GM21717 (cell line): ENCODE results near the gene AGAP1.
"Not testable (repeated sequence)": the region's sequence is repeated elsewhere in the genome, so short reads cannot be mapped to it uniquely, and the experiment has no call there.

Experiments
- ATAC-seq: cut with Tn5 transposase; IDR thresholded peaks from one replicate; pipeline ENCODE4 v1.9.1; 2021; ENCODE audit warnings: mild to moderate bottlenecking, moderate library complexity; ENCODE audit not compliant: unreplicated experiment

AGAP1 gene

DNA sequence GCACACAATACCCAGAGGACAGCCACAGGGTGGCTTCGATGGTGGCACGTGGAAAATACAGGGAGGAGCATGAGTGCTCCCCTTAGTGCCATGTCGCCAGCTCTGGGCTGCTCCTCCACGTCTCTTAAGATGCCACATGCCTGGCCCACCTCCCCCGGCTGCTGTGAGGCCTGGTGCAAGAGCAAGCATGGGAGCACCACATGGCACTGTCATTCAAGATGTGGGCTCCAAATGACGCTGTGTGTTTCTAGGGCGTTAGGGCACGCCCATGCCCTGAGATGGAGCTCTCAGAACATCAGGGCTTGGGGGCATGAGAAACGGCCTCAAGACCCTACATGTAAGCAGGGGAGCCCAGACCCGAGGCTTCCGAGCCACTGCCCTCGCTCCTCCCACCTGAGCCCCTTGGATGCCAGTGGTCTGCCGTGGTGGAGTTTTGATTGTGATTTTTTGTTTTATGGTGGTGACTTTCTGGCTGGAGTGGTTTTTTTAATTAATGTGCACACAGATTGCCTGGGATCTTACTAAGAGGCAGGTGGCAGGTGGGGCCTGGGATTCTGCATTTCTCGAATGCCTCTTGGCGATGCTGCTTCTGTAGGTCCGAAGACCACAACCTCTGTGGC is 435.0 kb downstream of the AGAP1 start:
- ATAC-seq: no peak

DNA sequence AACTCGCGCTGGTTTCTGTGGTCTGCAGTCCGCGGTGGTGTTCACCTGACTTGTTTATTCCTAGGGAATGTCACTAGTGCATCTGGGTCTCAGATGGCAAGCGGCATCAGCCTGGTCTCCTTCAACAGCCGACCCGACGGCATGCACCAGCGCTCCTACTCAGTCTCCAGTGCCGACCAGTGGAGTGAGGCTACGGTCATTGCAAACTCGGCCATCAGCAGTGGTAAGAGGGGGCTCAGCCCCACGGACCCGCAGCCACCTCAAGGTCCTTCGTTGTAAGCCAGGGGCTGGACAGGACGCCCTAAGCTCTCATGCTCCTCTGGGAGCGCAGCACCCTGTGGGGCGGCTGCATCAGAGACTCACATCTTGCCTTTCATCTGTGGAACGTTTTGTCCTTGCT is 436.9 kb downstream of the AGAP1 start:
- ATAC-seq: no peak

- ATAC-seq: no peak
Measured at GRCh38 chr2:235931676-235932075, 437.8 kb downstream of the AGAP1 start.

DNA sequence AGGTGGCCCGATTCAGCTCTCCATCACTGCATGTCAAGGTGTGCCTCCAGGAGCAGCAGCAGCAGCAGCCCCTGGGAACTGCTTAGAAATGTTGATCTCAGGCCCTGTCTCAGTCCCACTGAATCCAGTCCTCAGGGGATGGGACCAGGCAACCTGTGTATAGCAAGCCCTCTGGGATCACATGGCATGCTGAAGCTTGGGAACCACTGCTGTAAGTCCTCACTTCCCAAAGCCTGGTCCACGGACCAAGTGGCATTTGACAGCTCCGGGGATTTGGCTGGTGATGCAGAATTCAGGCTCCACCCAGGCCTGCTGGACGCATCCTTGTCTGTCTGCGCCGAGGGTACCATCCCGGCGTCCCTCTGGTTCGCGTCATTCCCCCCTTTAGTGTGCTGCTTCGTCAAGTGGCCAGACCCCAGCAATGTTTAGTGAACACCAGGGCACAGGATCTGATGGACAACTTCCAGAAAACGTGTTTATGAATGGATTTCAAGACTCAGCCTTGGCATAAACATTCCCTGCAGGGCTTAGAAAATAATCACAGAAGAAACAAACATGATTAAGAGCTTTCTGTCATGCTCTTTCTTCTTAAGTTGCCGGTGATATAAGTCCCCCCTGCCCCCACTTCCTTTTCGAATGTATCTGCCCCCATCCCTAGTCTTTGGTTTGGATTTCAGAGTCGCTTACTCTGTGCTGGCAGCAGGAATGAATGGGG is 440.4 kb downstream of the AGAP1 start:
- ATAC-seq: no peak

DNA sequence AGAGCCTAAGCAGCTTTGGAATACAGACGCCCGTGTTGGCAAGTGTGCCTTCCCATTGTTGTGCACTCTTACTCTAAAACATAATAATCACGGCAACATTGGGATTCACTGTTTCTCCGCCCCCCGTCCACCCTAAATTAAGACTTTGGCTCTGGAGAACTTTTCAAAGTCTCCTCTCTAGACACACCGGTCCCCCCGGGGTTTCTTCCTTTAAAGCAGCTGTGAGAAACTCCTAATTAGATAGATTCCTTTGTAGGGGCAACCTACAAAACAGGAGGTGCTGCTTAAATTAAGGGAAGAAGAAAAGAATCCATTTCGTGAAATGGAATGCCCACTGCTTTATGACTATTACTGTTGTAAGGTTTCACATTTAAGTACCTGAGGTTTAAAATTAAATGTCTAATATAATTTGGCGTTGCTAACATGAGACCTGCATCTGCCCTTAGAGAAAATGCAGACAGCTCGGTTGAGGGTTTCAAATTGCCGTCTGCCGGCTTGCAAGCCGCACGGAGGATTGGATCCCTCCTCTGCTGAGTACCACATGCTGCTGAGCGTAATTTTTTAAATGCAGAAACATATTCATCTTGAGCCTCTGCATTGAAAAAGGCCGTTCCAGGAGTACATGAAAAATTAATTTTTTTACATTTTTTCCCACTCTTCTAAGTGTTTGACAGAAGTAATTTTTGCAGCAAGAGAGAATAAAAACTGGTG is 441.1 kb downstream of the AGAP1 start:
- ATAC-seq: no peak

- no peak for ATAC-seq
Measured at GRCh38 chr2:235935773-235936172, 441.9 kb downstream of the AGAP1 start.

DNA sequence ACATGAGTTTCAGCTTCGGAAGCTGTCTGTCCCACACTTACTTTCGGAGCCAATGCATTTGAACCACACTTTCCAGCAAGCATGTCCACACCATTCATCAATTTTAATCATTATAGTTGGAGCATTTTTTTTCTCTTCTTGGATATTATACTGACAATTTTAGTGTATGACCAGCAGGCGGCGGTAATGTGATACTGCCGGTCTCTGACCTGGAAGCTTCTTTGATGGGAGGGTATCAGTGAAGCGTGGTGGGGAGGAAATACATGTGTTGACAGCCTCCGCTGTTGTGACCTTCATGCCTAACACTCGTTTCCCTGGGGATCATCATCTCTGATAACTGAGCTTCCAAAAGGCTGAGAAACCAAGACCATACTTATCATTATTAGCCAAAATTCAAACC is 442.6 kb downstream of the AGAP1 start:
- no peak for ATAC-seq

DNA sequence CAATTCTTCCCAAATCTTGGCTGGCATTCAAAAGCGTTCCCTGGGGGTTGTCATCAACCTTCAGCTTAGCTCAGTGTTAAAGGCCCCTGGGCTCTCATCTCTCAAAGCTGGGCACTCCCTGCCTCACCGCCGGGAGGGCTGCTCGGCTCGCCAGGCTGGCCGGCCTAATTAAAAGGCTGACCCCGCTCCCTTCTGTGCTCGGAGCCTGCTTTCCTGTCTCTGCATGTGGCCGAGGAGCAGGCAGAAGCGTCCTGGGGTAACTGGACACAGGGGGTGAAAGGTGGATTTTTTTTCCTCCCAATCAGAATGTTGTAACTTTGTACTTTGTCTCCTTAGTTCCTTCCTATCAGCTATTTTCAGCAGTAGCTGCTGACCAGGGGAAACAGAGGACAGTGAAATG is 443.2 kb downstream of the AGAP1 start:
- ATAC-seq: no peak

DNA sequence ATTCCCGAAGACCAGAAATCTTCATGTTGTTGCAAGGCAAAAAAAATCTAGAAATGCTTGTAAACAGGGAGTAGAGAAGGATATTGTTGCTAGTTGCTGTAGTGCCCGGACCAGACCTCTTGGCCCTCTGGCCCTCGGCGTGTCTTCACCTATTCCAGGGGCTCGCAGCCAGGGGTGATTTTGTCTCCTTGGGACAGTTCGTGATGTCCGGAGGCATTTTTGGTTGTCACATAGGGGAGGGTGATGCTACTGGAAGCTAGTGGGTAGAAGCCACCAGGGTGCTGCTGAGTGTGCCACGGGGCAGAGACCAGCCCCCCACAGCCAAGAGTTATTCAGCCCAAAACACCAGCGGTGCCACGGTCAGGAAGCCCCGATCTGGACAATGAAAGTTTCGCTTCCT is 443.7 kb downstream of the AGAP1 start:
- no peak for ATAC-seq

DNA sequence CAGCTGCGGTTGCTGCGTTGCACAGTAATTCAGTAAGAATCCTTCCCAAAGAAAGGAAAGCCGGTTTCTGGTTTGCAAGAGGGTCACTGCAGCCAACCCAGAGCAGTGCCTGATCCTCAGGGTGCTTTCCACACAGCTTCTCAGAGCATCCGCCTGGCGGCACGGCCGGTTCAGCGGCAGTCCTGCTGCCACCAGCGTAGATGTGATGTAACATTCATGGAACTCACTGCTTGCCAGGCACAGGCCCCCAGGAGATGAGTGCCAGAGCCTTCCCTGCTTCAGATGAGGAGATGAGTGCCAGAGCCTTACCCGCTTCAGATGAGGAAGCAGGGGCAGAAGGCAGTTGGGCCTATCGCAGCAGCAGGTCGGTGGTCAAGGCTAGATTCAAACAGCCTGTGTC is 444.1 kb downstream of the AGAP1 start:
- no peak for ATAC-seq

DNA sequence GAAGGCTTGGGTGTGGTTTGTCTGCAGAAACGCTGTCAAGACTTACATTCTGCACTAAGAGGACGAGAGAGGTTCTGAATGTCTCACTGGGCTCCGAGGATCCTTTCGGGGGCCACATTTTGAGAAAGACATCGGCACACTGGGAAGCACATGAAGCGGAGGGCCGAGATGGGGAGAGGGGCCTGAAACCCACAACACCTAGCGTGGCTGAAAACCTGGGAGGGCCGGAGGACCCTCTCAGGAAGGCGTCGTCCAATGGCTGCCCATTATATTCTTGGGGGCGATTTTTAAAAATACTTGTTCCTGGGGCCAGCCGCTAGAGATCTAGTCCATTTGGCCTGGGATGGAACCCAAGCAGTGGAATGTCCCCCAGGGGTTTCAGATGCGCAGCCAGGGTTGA is 444.8 kb downstream of the AGAP1 start:
- no peak for ATAC-seq

- ATAC-seq: no peak
Measured at GRCh38 chr2:235939471-235939870, 445.6 kb downstream of the AGAP1 start.

DNA sequence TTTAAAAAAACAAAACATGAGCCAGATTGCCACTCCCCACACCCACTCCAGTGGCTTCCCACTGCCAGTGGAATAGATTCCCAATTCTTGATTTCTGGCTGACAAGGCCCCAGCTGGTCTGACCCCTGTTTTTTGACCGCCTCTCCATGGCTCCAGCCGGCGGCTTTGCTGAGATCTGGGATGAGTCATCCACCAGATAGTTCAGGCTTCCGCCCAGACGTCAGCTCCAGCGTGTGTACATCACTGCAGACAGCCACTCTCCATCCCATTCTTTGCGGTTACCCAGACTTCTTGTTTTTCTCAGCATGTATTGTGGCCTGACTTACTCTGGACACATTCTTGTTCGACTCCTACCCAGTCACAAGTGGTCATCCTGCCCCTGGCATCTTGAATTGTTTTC is 446.5 kb downstream of the AGAP1 start:
- no peak for ATAC-seq

- no peak for ATAC-seq
Measured at GRCh38 chr2:235944591-235944990, 450.7 kb downstream of the AGAP1 start.

DNA sequence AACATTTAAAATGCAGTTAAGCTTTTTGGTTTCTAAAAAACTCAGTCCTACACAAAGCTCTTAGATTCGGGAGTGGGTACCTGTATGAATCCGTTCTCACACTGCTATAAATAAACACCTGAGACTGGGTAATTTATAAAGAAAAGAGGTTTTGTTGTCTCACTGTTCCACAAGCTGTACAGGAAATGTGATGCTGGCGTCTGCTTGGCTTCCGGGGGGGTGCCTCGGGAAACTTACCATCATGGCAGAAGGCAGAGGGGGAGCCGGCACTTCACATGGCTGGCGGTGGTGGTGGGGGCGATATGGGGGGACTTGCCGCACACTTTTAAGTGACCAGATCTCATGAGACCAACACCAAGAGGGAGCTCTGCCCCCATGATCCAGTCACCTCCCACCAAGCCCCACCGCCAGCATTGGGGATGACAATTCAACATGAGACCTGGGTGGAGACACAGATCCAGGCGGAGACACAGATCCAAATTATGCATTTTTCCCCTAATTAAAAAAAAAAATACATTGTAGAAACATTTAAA is 451.8 kb downstream of the AGAP1 start:
- ATAC-seq: no peak

DNA sequence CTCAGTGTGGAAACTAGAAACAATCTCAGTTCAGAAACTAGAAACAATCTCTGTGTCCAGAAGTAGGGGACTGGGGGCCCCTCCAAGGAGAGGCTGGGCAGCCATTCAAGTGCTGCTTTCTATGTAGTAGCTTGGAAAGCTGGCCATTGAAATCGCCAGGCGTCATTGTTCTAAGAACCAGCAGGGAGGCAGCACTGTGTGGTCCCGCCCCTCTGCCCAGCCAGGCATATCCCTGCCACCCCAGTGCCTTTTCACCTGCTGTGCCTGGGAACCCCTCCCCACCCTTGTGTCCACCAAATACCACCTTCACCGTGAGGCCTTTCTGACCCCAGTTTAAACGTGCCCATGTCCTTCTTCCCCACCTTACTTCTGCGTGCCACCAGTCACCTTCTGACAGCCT is 452.7 kb downstream of the AGAP1 start:
- no peak for ATAC-seq

DNA sequence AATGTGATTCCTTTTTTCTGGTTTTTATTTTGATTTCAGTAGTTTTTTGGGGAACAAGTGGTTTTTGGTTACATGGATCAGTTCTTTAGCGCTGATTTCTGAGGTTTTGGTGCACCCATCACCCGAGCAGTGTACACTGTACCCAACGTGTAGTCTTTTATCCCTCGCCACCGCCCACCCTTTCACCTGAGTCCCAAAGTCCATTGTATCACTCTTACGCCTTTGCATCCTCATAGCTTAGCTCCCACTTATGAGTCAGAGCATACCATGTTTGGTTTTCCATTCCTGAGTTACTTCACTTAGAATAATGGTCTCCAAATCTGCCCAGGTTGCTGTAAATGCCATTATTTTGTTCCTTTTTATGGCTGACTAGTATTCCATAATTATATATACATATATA is 453.2 kb downstream of the AGAP1 start:
- ATAC-seq: not testable (repeated sequence)

DNA sequence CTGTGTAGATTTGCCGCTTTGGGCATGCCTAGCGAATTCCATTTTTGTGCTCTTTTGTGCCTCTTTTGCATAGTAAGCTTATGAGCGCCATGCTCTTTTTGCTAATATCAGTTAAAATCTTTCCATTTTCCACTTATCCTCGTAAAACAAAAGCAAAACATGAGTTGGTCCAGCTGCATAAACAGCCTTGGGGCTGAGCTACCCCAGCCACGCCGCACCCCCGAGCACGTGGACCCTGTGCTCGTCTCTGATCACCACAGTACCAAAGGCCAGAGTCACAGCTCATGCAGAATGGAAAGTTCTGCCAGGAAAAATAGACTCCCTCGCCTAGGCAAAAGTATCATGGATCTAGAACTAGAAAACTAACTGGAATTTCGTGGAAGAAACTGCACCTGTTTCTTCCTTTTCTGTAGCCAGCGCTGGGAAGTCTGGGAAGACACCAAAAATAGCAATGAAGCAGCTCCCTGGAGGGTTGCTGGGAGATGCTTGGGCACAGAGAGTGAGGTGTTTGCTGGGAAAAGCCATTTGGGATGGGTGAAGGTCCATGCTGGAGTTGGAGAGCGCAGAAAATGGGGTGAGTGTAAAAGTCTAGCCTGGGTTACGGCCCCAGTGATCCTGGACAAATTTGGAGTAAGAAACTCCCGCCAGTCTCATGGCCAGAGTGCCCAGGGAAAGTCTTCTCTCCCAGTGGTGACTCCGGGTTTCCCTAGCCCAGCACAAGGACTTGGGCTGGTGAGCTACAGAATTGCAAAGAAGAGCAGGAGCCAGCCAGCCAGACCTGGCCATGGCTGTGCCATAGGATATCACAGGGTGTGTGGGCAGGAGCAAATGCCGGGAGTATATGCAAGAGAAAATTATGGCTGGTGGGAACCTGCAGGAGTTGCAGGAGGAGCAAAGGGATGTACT is 456.0 kb downstream of the AGAP1 start:
- no peak for ATAC-seq

- no peak for ATAC-seq
Measured at GRCh38 chr2:235950473-235950809, 456.6 kb downstream of the AGAP1 start.

GRCh38 chr2:235951493-235951892 is 457.6 kb downstream of the AGAP1 start:
- no peak for ATAC-seq

DNA sequence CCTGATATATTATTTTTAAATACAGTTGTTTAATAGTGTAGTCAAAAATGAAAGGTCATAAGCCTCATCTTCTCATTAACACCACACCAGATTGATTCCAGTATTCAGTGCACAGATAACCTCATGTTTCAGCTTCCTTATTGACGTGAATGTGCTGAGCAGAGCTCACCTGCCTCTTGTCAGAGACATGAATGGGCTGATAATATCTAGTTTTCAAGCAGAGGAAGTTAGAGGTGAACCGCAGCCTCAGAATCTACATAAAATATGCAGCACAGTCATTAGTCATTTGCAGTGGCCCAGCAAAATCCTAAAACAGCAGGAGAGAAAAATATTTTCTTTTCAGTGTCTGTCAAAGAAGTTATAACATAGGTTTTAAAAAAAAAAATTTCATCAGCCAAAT is 458.1 kb downstream of the AGAP1 start:
- ATAC-seq: no peak
